ENCODE results near the gene RMND5B. TPM values are rescaled to one million over a fixed set of nuclear protein-coding genes. Genes with fewer than 3 reads are reported as not detected.

Gene RMND5B
- polyA plus RNA-seq, 1 donor from 2014 or later = 37.3 TPM

- Histone ChIP-seq H2AFZ (ENCODE audit: low read depth, low read length) (no peak overlapping the region), H3F3A (ENCODE audit: insufficient read depth, low read length, poor library complexity, severe bottlenecking) (no peaks in the 10 kb centered on the region), H3K4me3 (ENCODE audit: low read length) (no peak overlapping the region), H3K79me2 (replicated peaks; ENCODE audit: insufficient read depth, low read length) (no peaks in the 10 kb centered on the region), H3K4me2 (ENCODE audit: low read length) (no peak overlapping the region), H3K27ac (ENCODE audit: low read length) (no peak overlapping the region), H3K9ac (ENCODE audit: low read length) (no peak overlapping the region), H3K9me3 (ENCODE audit: low read length) (no peaks in the 10 kb centered on the region), H3K36me3 (ENCODE audit: insufficient read depth, low read length) (no peaks in the 10 kb centered on the region), H3K9me2 (ENCODE audit: insufficient read depth, low read length) (no peaks in the 10 kb centered on the region), H4K20me1 (ENCODE audit: insufficient read depth) (no peaks in the 10 kb centered on the region), H3K27me3 (ENCODE audit: insufficient read depth, low read depth, low read length) (no peaks in the 10 kb centered on the region)
- TF ChIP-seq REST (IDR thresholded peaks at IDR 0.05; ENCODE audit: borderline replicate concordance) = no peak
- no peak for TF ChIP-seq RAD21 (conservative IDR thresholded peaks at IDR 0.05)
- TF ChIP-seq TAF1 (IDR thresholded peaks at IDR 0.05; ENCODE audit: low read depth) = no peak
- no peak for TF ChIP-seq EP300 (conservative IDR thresholded peaks at IDR 0.05; ENCODE audit: poor library complexity, severe bottlenecking)
- TF ChIP-seq SMC3 (conservative IDR thresholded peaks at IDR 0.05; ENCODE audit: poor library complexity) = no peak
- TF ChIP-seq POLR2AphosphoS5 (IDR thresholded peaks at IDR 0.05) = no peak
- no peak for TF ChIP-seq MXI1 (conservative IDR thresholded peaks at IDR 0.05; ENCODE audit: poor library complexity, severe bottlenecking)
- TF ChIP-seq CTCF (IDR thresholded peaks at IDR 0.05; ENCODE audit: poor library complexity, severe bottlenecking) = no peak
- no peak for TF ChIP-seq EZH2 (IDR thresholded peaks at IDR 0.05; ENCODE audit: borderline replicate concordance, insufficient read depth, low read length, poor library complexity, severe bottlenecking)
Observed at GRCh38 chr5:178093134-178093533, 37.7 kb upstream of the RMND5B start.

- no peak overlapping the region for H3K4me3 ChIP-seq (ENCODE audit: low read length)
- H2AFZ ChIP-seq (ENCODE audit: low read depth, low read length) = no peak overlapping the region
Observed at GRCh38 chr5:178094345-178094744, 36.5 kb upstream of the RMND5B start.

More at GRCh38 chr5:178094345-178094744, 36.5 kb upstream of the RMND5B start:
- no peak overlapping the region for H3K9ac ChIP-seq (ENCODE audit: low read length)
- no peaks in the 10 kb centered on the region for H3F3A ChIP-seq (ENCODE audit: insufficient read depth, low read length, poor library complexity, severe bottlenecking)
- no peak overlapping the region for H3K27ac ChIP-seq (ENCODE audit: low read length)
- H3K36me3 ChIP-seq (ENCODE audit: insufficient read depth, low read length) = no peaks in the 10 kb centered on the region
- no peaks in the 10 kb centered on the region for H3K9me3 ChIP-seq (ENCODE audit: low read length)
- H3K79me2 ChIP-seq (replicated peaks; ENCODE audit: insufficient read depth, low read length) = no peaks in the 10 kb centered on the region
- H3K4me2 ChIP-seq (ENCODE audit: low read length) = no peak overlapping the region
- TF ChIP-seq CTCF (IDR thresholded peaks at IDR 0.05; ENCODE audit: poor library complexity, severe bottlenecking) (no peak), RAD21 (conservative IDR thresholded peaks at IDR 0.05) (no peak), EP300 (conservative IDR thresholded peaks at IDR 0.05; ENCODE audit: poor library complexity, severe bottlenecking) (no peak)
- H3K9me2 ChIP-seq (ENCODE audit: insufficient read depth, low read length) = no peaks in the 10 kb centered on the region
- no peaks in the 10 kb centered on the region for H3K27me3 ChIP-seq (ENCODE audit: insufficient read depth, low read depth, low read length)
- H4K20me1 ChIP-seq (ENCODE audit: insufficient read depth) = no peaks in the 10 kb centered on the region

Data from neural cell (in vitro differentiated cells).